AG09309 (cell line): ENCODE measurements around the gene NFE2.

Experiments
- DNase-seq: peaks from one replicate; pipeline ENCODE4 v3.0.0-alpha.2; 2010; ENCODE audit warnings: low read depth
- H3K4me3 ChIP-seq: 2 replicates; pipeline ENCODE4 v1.5.1; 2011; ENCODE audit warnings: mild to moderate bottlenecking, low read depth, low read length, moderate library complexity; ENCODE audit not compliant: control insufficient read depth
- CTCF ChIP-seq: IDR thresholded peaks from 2 replicates; pipeline ENCODE4 v1.5.1; 2011; ENCODE audit warnings: mild to moderate bottlenecking, low read depth, low read length, inconsistent platforms; ENCODE audit not compliant: insufficient read depth, control insufficient read depth; ENCODE audit errors: missing control alignments

The NFE2 gene

DNA sequence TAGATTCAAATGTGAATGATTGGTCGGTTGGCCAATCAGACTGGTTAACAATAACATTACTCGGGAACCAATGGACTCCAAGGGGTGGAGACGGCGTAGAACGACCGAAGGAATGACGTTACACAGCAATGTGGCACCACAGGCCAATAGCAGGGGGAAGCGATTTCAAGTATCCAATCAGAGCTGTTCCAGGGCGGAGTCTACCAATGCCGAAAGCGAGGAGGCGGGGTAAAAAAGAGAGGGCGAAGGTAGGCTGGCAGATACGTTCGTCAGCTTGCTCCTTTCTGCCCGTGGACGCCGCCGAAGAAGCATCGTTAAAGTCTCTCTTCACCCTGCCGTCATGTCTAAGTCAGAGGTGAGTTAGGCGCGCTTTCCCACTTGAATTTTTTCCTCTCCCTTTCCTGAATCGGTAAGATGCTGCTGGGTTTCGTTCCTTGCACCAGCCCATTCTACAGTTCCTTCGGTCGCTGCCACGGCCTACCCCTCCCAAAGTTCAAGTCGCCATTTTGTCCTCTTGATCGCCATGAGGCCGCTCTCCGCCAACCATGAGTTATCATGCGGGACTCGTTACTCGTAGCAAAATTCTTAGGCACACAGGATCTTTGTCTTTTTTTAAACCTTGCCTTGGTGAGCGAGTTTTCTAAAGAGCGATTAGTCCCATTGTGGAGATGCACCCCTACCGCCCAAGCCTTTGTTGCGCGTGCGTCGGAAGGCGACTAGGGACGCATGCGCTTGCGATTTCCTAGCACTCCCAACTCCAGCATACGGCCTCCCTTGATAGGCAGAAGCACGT is 20.2 kb downstream of the NFE2 start, which contains the start of gene HNRNPA1:
Gene HNRNPA1 (plus strand): TSS at position 259 of the 793 bp plus-strand sequence. CDS start 82 bp downstream, at position 341.
- DNase-seq, result peak; percentile 100
- no peak for TF ChIP-seq CTCF
- H3K4me3 ChIP-seq, result peak within 1 kb of the TSS; percentile 74

DNA sequence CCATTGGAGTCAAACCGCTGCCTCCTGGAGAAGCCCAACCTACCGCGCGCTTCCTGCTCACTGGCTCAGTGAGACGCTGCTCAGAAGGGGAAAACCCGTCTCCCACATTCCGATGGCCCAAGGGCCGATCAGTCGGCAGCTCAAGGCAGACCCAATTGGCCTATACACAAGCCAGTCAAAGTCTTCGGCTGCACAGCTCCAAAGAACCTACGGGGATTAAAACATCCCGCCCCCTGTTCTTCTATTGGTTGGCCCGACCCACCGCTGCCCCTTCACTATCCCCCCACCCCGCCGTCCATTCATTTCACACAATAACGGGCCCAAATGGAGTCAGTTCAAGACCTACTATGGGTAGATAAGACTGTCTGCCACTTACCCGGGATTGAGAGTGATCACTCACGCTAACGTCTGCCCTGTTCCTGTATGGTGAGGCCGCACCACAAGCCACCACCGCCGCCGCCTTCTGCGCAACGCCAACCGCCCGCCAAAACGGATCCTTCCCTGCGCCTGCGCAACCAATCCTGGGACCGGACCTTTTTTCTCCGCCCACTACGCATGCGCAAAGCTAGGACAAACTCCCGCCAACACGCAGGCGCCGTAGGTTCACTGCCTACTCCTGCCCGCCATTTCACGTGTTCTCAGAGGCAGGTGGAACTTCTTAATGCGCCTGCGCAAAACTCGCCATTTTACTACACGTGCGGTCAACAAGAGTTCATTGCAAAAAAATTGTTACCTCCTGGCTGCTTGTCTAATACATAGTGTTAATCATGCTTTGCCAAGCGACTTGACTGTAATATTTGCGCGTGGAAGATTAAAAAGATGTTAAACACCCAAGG is 21.0 kb downstream of the NFE2 start, which contains the start of gene CBX5:
Gene CBX5 (minus strand): TSS at position 491 of the 836 bp plus-strand sequence. CDS start 22,472 bp downstream, outside the sequence.
- no peak for TF ChIP-seq CTCF
- peak; percentile 100 for DNase-seq
- H3K4me3 ChIP-seq, result peak within 1 kb of the TSS; percentile 74

GRCh38 chr12:54279227-54279631 is 21.6 kb downstream of the NFE2 start:
- H3K4me3 ChIP-seq, result peak overlapping the region; percentile 74
- no peak for DNase-seq
- TF ChIP-seq CTCF, result no peak

DNA sequence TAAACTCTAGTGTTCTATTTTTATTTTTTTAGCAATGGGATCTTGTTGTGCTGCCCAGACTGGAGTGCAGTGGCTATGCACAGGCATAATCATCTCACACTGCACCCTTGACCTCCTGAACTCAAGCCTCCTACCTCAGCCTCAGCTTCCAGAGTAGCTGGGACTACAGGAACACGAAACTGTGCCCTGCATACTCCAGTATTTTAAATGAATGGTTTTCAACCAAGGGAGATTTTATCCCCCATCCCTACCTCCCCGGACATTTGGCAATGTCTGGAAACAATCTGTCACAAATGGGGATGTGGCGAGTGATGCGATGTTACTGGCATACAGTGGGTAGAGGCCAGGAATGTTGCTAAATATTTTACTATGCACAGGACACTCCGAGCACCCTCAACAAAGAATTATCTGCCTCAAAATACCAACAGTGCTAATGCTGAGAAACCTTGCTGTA is 23.0 kb downstream of the NFE2 start:
- TF ChIP-seq CTCF, result no peak
- peak; percentile 41 for DNase-seq
- peak overlapping the region; percentile 74 for H3K4me3 ChIP-seq

DNA sequence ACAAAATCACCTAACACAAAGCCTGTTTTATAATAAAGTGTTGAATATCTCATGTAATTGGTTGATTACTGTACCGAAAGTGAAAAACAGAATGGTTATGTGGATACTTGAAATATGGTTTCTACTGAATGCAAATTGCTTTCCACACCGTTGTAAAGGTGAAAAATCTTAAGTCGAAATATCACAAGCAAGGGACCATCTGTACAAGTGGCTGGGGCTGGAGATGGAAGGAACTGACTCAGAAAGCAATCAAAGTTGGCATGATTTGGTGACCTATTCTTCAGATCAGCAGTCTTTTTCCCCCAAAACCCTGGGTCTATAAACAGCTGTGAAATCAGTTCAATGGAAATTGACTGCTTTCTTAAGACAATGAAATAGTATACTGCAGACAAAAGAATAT is 24.4 kb downstream of the NFE2 start:
- DNase-seq, result no peak
- TF ChIP-seq CTCF, result no peak
- H3K4me3 ChIP-seq, result no peak overlapping the region

DNA sequence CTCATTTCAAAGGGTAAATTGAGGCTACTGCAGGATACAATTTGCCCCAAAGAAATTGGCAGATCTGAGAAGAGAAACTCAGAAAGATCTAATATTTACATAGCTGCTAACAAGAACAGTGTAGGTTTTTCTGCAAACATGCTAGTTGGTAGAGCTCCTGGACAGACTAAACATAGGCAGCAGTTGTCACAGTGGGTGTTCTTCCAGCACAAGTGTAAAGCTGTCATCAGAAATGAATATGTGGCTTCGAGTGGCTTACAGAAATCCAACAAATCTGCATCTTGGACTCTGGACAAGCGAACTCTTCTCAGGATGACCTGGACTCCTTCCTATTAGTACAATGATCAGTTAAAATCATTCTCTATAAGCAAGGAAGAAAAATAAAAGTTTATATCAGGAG is 26.8 kb downstream of the NFE2 start:
- DNase-seq, result no peak
- H3K4me3 ChIP-seq, result no peak overlapping the region
- no peak for TF ChIP-seq CTCF
